Renal cortical epithelial cell (primary cell): Measurements from ENCODE around the gene OR10A6. TPM values are rescaled to one million over a fixed set of nuclear protein-coding genes. Genes with fewer than 3 reads are reported as not detected.

ENCODE experiments used
- total RNA-seq: library from RNA; depleted of rRNA; stranded (reverse); fragments of >200 nt; gene quantifications from 2 replicates; pipeline ENCODE4 v1.2.3, GENCODE V29; 2014

The OR10A6 gene
- total RNA-seq, 1 donor from 2014 or later = not detected

Other genes with a start within 250 kb of the OR10A6 start
- gene OVCH2, start 224.8 kb downstream of the OR10A6 start, total RNA-seq = 0.40 TPM in 1 of 2 replicates, not detected in the other
- 0.10 TPM in 1 of 2 replicates, not detected in the other for gene OR5P2, start 134.3 kb downstream of the OR10A6 start, total RNA-seq
- gene OR5P3, start 100.4 kb downstream of the OR10A6 start, total RNA-seq = 0.55 TPM in 1 of 2 replicates, not detected in the other
- 0.10 TPM in 1 of 2 replicates, not detected in the other for gene OR10A3, start 10.4 kb upstream of the OR10A6 start, total RNA-seq
- gene NLRP10, start 34.2 kb upstream of the OR10A6 start, total RNA-seq = 0.40 and 0.69 TPM in 2 replicates
- gene EIF3F, start 56.1 kb upstream of the OR10A6 start, total RNA-seq = 114 and 264 TPM in 2 replicates
- gene TUB, start 149.9 kb upstream of the OR10A6 start, total RNA-seq = under 0.01 and 0.55 TPM in 2 replicates
- 2.4 and 6.1 TPM in 2 replicates for gene RIC3, start 237.8 kb upstream of the OR10A6 start, total RNA-seq